K562 (cell line): ENCODE measurements around the gene TBCC. TPM values are rescaled to one million over a fixed set of nuclear protein-coding genes. Genes with fewer than 3 reads are reported as not detected.
"Not testable (repeated sequence)": the region's sequence is repeated elsewhere in the genome, so short reads cannot be mapped to it uniquely, and the experiment has no call there.

Experiments used
- ATAC-seq: fragments of 200-7000 bp; cut with Tn5 transposase; 3 replicates; pipeline ENCODE4 v1.9.1; 2020; ENCODE audit warnings: moderate library complexity
- BruUV-seq: library from RNA; stranded (reverse); fragments of 400-500 nt; replicated peaks from 2 replicates; lab custom pipeline; 2021; lab: Mats Ljungman, UMichigan
- CTCF ChIA-PET: fragments of 300-600 bp; formaldehyde crosslinking; extraction: SDS; loops from one replicate; lab custom pipeline; 2021; ENCODE audit warnings: low intra/inter-chr PET ratio; lab: Yijun Ruan, JAX
- POLR2A ChIA-PET: fragments of 300-600, 350-650 bp; sonication (Branson Sonifier 250); formaldehyde crosslinking; extraction: SDS; loops from one replicate; lab custom pipeline; 2021; ENCODE audit warnings: antibody characterized with exemption, inconsistent platforms; lab: Yijun Ruan, JAX
- DNase-seq, 4 experiments: peaks; one replicate each; pipeline versions ENCODE4 v3.0.0 to v3.0.0-alpha.2; 2011 to 2018; ENCODE audit warnings: low spot score in 3 of 4, mixed read lengths in 3 of 4; ENCODE audit errors: extremely low read depth in 1 of 4
- FAIRE-seq: peaks from 2 replicates; lab custom pipeline; 2011; peaks lifted over from hg19 to GRCh38; lab: Jason Lieb, UNC
- H2AFZ ChIP-seq: 2 replicates; pipeline ENCODE4 v1.6.0; 2011; ENCODE audit warnings: low read depth, low read length, control low read depth, inconsistent platforms
- H3K27ac ChIP-seq: fragments of 200-600 bp; 3 replicates; pipeline ENCODE4 v1.8.0; 2011; ENCODE audit warnings: low read depth, mild to moderate bottlenecking, control low read depth, inconsistent platforms, low read length, moderate library complexity, mixed read lengths; ENCODE audit errors: extremely low read depth
- H3K27me3 ChIP-seq, 2 experiments: fragments of 300-600 bp in 1 of 2; 2 replicates in 1 of 2; 3 replicates in 1 of 2; pipeline versions ENCODE4 v1.6.0 to v1.8.0; 2011; ENCODE audit warnings: inconsistent platforms in 2 of 2, low read length in 2 of 2, mild to moderate bottlenecking in 1 of 2, mixed read lengths in 1 of 2, moderate library complexity in 1 of 2; ENCODE audit not compliant: control insufficient read depth in 2 of 2, insufficient read depth in 2 of 2
- H3K36me3 ChIP-seq: fragments of 300-600 bp; 3 replicates; pipeline ENCODE4 v1.8.0; 2011; ENCODE audit warnings: mild to moderate bottlenecking, low read length, inconsistent platforms; ENCODE audit not compliant: control insufficient read depth, insufficient read depth
- H3K4me1 ChIP-seq, 2 experiments: fragments of 200-600 bp in 1 of 2; replicated peaks in 1 of 2; 2 replicates in 1 of 2; 3 replicates in 1 of 2; pipeline versions ENCODE4 v1.5.1 to v1.8.0; 2011; ENCODE audit warnings: inconsistent platforms in 2 of 2, low read length in 2 of 2, mild to moderate bottlenecking in 1 of 2, mixed read lengths in 1 of 2, moderate library complexity in 1 of 2; ENCODE audit not compliant: control insufficient read depth in 2 of 2, insufficient read depth in 2 of 2
- H3K4me2 ChIP-seq: 2 replicates; pipeline ENCODE4 v1.6.1; 2011; ENCODE audit warnings: low read length, control low read depth, inconsistent platforms, mixed read lengths; ENCODE audit not compliant: insufficient read depth
- H3K4me3 ChIP-seq: fragments of 200-600 bp; sonication (generic), shearing (Covaris generic); 2 replicates; pipeline ENCODE4 v1.5.1; 2016; ENCODE audit warnings: control low read depth, inconsistent platforms
- H3K79me2 ChIP-seq: fragments of 200-600 bp; 3 replicates; pipeline ENCODE4 v1.8.0; 2011; ENCODE audit warnings: low read length, inconsistent platforms; ENCODE audit not compliant: control insufficient read depth, insufficient read depth
- H3K9ac ChIP-seq, 2 experiments: 2 replicates each; pipeline versions ENCODE4 v1.6.0 to v1.6.1; 2011; ENCODE audit warnings: low read depth in 2 of 2, low read length in 2 of 2, control low read depth in 1 of 2, inconsistent platforms in 1 of 2, mild to moderate bottlenecking in 1 of 2, mixed read lengths in 1 of 2; ENCODE audit not compliant: insufficient read depth in 1 of 2
- H3K9me1 ChIP-seq: one replicate; pipeline ENCODE4 v1.6.0; 2011; ENCODE audit warnings: inconsistent platforms, mild to moderate bottlenecking, low read length, moderate library complexity; ENCODE audit not compliant: control insufficient read depth, insufficient read depth
- H3K9me3 ChIP-seq: replicated peaks from 2 replicates; pipeline ENCODE4 v1.5.1; 2011; ENCODE audit warnings: low read depth, low read length, inconsistent platforms; ENCODE audit not compliant: control insufficient read depth, insufficient read depth
- H4K20me1 ChIP-seq: replicated peaks from 2 replicates; pipeline ENCODE4 v1.6.1; 2011; ENCODE audit warnings: low read length, inconsistent platforms, mixed read lengths; ENCODE audit not compliant: control insufficient read depth, insufficient read depth
- CBFA2T2 ChIP-seq: fragments of 450-650 bp; conservative IDR thresholded peaks from 2 replicates; pipeline ENCODE4 v1.6.1; 2017; ENCODE audit warnings: mild to moderate bottlenecking
- RAD51 ChIP-seq: fragments of 450-650 bp; IDR thresholded peaks from 2 replicates; pipeline ENCODE4 v1.7.1; 2016; ENCODE audit warnings: low read depth, mild to moderate bottlenecking, borderline replicate concordance
- TOE1 ChIP-seq, 2 experiments: fragments of 450-650 bp in 1 of 2; sonication (generic) in 1 of 2; formaldehyde crosslinking in 1 of 2; IDR thresholded peaks; 2 replicates each; pipeline versions ENCODE4 v1.7.1 to v1.8.0; 2016 to 2022; ENCODE audit warnings: borderline replicate concordance in 2 of 2, mild to moderate bottlenecking in 2 of 2, antibody characterized with exemption in 1 of 2, inconsistent platforms in 1 of 2, low read depth in 1 of 2, missing genetic modification reagents in 1 of 2, moderate library complexity in 1 of 2
- WGBS: fragments of 100-300 bp; shearing (Covaris generic); methylation state at CpG from one replicate; pipeline ENCODE4 v1.1.6; 2016; ENCODE audit warnings: low coverage, mixed read lengths; ENCODE audit not compliant: insufficient coverage; ENCODE audit errors: missing lambda C conversion rate; 5-methylcytosine and 5-hydroxymethylcytosine counted together
- in situ Hi-C: fragments of 300-500 bp; cut with MboI; formaldehyde crosslinking; loops from 4 replicates; pipeline ENCODE4 v1.15.0; 2018; ENCODE audit warnings: inconsistent platforms, mixed read lengths
- intact Hi-C: fragments of 100-400 bp; cut with micrococcal nuclease; formaldehyde crosslinking; loops from 2 replicates; pipeline ENCODE4 v1.14.2; 2022
- polyA plus RNA-seq, 8 experiments: library from polyadenylated mRNA; depleted of rRNA in 4 of 8; stranded (reverse) in 5 of 8; unstranded in 3 of 8; fragments of >200 nt; fragmentation: Nextera tagmentation in 2 of 8; fragmentation: Illumina TruSeq in 1 of 8; extraction: Ambion mirVana in 2 of 8; extraction: Trizol in 1 of 8; gene quantifications; 2 replicates each; pipeline versions ENCODE4 v1.2.1 to v1.2.3, GENCODE V29; 2011 to 2014; ENCODE audit warnings: inconsistent platforms in 1 of 8, missing spikeins in 1 of 8
- total RNA-seq, 7 experiments: library from RNA; depleted of rRNA in 6 of 7; stranded (reverse); fragments of >200 nt in 6 of 7; fragmentation: Illumina TruSeq in 2 of 7; extraction: Trizol in 2 of 7; gene quantifications; 2 replicates each; pipeline versions ENCODE4 v1.2.1 to v1.2.3, GENCODE V29; 2011 to 2021; ENCODE audit warnings: low replicate concordance in 1 of 7
- TF ChIP-seq, protein P1 (sequence below): fragments of 450-650 bp; formaldehyde crosslinking; IDR thresholded peaks from 2 replicates; pipeline ENCODE4 v1.4.0; 2020; ENCODE audit warnings: mild to moderate bottlenecking, mixed read lengths
- TF ChIP-seq, protein P2 (sequence below): sonication (generic); formaldehyde crosslinking; IDR thresholded peaks from 2 replicates; pipeline ENCODE4 v1.9.0; 2022; ENCODE audit warnings: mild to moderate bottlenecking, missing genetic modification reagents
- TF ChIP-seq, protein P3 (sequence below): sonication (generic); formaldehyde crosslinking; IDR thresholded peaks from 2 replicates; pipeline ENCODE4 v1.8.1; 2023; ENCODE audit warnings: mild to moderate bottlenecking, missing genetic modification reagents

TBCC gene
- total and polyA plus RNA-seq, 9 of the 15 experiments (the other 6 are each of a cell fraction or from before 2014, with no cell fraction given) = 2.8 to 34.1 (median 23.3) TPM

DNA sequence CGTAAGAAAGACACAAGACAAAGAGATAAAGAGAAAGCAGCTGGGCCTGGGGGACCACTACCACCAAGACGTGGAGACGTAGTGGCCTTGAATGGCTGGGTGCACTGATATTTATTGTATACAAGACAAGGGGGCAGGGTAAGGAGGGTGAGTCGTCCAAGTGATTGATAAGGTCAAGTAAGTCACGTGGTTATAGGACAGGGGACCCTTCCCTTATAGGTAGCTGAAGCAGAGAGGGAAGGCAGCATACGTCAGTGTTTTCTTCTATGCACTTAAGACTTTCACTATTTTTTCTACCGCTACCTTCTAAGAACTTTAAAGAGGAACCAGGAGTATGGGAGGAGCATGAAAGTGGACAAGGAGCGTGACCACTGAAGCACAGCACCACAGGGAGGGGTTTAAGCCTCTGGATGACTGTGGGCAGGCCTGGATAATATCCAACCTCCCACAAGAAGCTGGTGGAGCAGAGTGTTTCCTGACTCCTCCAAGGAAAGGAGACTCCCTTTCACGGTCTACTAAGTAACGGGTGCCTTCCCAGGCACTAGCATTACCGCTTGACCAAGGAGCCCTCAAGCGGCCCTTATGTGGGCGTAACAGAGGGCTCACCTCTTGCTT lies 11.9 kb downstream of the TBCC start:
- CTCF ChIA-PET; H3K4me2 ChIP-seq; intact Hi-C loops; FAIRE-seq; H3K9me1 ChIP-seq; H3K79me2 ChIP-seq; H3K4me3 ChIP-seq; H3K27ac ChIP-seq; H3K27me3 ChIP-seq; BruUV-seq; H3K9ac ChIP-seq; H3K36me3 ChIP-seq; H3K4me1 ChIP-seq; DNase-seq; in situ Hi-C loops; ATAC-seq; H4K20me1 ChIP-seq; H2AFZ ChIP-seq; H3K9me3 ChIP-seq; TF ChIP-seq TOE1 (CRISPR knock-in tag; IDR thresholded peaks at IDR 0.05; ENCODE audit: borderline replicate concordance, low read depth): not testable (repeated sequence)
- POLR2A ChIA-PET = interaction anchor here (0.7 to 1.1 kb wide), 2 partner anchors 11 to 14 kb away, joined by 3 to 5 read pairs; no protein-coding TSS in a partner anchor
- WGBS = 58% methylated on average over 13 of the region's 13 CpGs
- TF ChIP-seq TOE1 (IDR thresholded peaks at IDR 0.05; ENCODE audit: borderline replicate concordance) (0 out of 2 replicates have a peak, but pooled peaks have one; percentile 19), RAD51 (peak; percentile 44; the same call in 1 of the 2 replicates), CBFA2T2 (peak; percentile 34; the same call in 1 of the 2 replicates)
- TF ChIP-seq, protein P1, sequence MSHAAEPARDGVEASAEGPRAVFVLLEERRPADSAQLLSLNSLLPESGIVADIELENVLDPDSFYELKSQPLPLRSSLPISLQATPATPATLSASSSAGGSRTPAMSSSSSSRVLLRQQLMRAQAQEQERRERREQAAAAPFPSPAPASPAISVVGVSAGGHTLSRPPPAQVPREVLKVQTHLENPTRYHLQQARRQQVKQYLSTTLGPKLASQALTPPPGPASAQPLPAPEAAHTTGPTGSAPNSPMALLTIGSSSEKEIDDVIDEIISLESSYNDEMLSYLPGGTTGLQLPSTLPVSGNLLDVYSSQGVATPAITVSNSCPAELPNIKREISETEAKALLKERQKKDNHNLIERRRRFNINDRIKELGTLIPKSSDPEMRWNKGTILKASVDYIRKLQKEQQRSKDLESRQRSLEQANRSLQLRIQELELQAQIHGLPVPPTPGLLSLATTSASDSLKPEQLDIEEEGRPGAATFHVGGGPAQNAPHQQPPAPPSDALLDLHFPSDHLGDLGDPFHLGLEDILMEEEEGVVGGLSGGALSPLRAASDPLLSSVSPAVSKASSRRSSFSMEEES (CRISPR knock-in tag) = peak; percentile 76
- TF ChIP-seq, protein P2, sequence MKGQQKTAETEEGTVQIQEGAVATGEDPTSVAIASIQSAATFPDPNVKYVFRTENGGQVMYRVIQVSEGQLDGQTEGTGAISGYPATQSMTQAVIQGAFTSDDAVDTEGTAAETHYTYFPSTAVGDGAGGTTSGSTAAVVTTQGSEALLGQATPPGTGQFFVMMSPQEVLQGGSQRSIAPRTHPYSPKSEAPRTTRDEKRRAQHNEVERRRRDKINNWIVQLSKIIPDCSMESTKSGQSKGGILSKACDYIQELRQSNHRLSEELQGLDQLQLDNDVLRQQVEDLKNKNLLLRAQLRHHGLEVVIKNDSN (CRISPR knock-in tag) = peak; percentile 29; the same call in 1 of the 2 replicates
- TF ChIP-seq, protein P3, sequence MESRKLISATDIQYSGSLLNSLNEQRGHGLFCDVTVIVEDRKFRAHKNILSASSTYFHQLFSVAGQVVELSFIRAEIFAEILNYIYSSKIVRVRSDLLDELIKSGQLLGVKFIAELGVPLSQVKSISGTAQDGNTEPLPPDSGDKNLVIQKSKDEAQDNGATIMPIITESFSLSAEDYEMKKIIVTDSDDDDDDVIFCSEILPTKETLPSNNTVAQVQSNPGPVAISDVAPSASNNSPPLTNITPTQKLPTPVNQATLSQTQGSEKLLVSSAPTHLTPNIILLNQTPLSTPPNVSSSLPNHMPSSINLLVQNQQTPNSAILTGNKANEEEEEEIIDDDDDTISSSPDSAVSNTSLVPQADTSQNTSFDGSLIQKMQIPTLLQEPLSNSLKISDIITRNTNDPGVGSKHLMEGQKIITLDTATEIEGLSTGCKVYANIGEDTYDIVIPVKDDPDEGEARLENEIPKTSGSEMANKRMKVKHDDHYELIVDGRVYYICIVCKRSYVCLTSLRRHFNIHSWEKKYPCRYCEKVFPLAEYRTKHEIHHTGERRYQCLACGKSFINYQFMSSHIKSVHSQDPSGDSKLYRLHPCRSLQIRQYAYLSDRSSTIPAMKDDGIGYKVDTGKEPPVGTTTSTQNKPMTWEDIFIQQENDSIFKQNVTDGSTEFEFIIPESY (CRISPR knock-in tag) = peak; percentile 74
